Stimulated activated CD4-positive, alpha-beta T cell treated with anti-CD3 and anti-CD28 coated beads, Interleukin-12 subunit alpha, Interleukin-12 subunit beta, amount 100 ng/mL, for 24 hours (primary cell): Measurements from ENCODE around the gene CLBA1.

Experiments used
- DNase-seq, 2 experiments: peaks; one replicate each; pipeline ENCODE4 v3.0.0-alpha.2; 2020; ENCODE audit warnings: low read depth in 2 of 2

The CLBA1 gene

GRCh38 chr14:105005329-105005928 lies 19.8 kb downstream of the CLBA1 start:
- DNase-seq = no peak

GRCh38 chr14:105005929-105006830 lies 20.6 kb downstream of the CLBA1 start:
- DNase-seq = no peak

- DNase-seq = no peak
Measured at GRCh38 chr14:105006831-105007592, 21.4 kb downstream of the CLBA1 start.

GRCh38 chr14:105007593-105008264 lies 22.1 kb downstream of the CLBA1 start:
- DNase-seq = no peak

- DNase-seq = no peak
Measured at GRCh38 chr14:105010106-105010505, 24.5 kb downstream of the CLBA1 start.

- DNase-seq = no peak
Measured at GRCh38 chr14:105010891-105011291, 25.3 kb downstream of the CLBA1 start.

GRCh38 chr14:105011312-105011990 lies 25.9 kb downstream of the CLBA1 start:
- no peak for DNase-seq

- no peak for DNase-seq
Measured at GRCh38 chr14:105012171-105012985, 26.8 kb downstream of the CLBA1 start.

GRCh38 chr14:105013150-105013785 lies 27.7 kb downstream of the CLBA1 start:
- no peak for DNase-seq

GRCh38 chr14:105014032-105014431 lies 28.4 kb downstream of the CLBA1 start:
- no peak for DNase-seq

- no peak for DNase-seq
Measured at GRCh38 chr14:105014631-105015030, 29.0 kb downstream of the CLBA1 start.

- no peak for DNase-seq
Measured at GRCh38 chr14:105015242-105015641, 29.7 kb downstream of the CLBA1 start.

GRCh38 chr14:105015905-105016304 lies 30.3 kb downstream of the CLBA1 start:
- no peak for DNase-seq

GRCh38 chr14:105018414-105018813 lies 32.8 kb downstream of the CLBA1 start:
- no peak for DNase-seq

- DNase-seq = peak; percentile 29 to 43
Measured at GRCh38 chr14:105019861-105020814, 34.5 kb downstream of the CLBA1 start.

GRCh38 chr14:105020815-105021655 lies 35.4 kb downstream of the CLBA1 start, which contains the start of gene CDCA4:
CDCA4 (minus strand) TSS chr14:105021083; CDS start chr14:105011929, 9,154 bp downstream.
- peak; percentile 95 to 96 for DNase-seq

GRCh38 chr14:105021656-105022275 lies 36.2 kb downstream of the CLBA1 start:
- DNase-seq = peak; percentile 17 to 37
